K562 treated with DMSO at 1 percent for 48 hours (cell line): Measurements from ENCODE around the gene STUM. TPM values are rescaled to one million over a fixed set of nuclear protein-coding genes. Genes with fewer than 3 reads are reported as not detected.

Source experiments
- total RNA-seq: library from RNA; unstranded; fragments of 300-600 nt; gene quantifications from 2 replicates; pipeline ENCODE4 v1.2.3, GENCODE V29; 2022; ENCODE audit warnings: low replicate concordance; ENCODE audit errors: extremely low read depth

Gene STUM
- not detected in 2 replicates for total RNA-seq

GRCh38 chr1:226548256-226549093 is at the start of gene STUM:
Gene STUM (plus strand): TSS chr1:226548764. CDS start chr1:226548905, 141 bp downstream.

Other genes with a start within 250 kb of the STUM start
- gene LIN9, start 239.6 kb upstream of the STUM start, total RNA-seq = not detected in 2 replicates
- not detected in 2 replicates for gene PARP1, start 140.7 kb upstream of the STUM start, total RNA-seq
- gene ITPKB, start 190.5 kb downstream of the STUM start, total RNA-seq = not detected in 2 replicates